Measurements from ENCODE around the gene TFE3.
A peak's percentile ranks its signal among the peaks of the same experiment; 100 is the strongest.

Gene TFE3

GRCh38 chrX:49059681-49060085 lies 16.5 kb upstream of the TFE3 start:
- no peak for DNase-seq

DNA sequence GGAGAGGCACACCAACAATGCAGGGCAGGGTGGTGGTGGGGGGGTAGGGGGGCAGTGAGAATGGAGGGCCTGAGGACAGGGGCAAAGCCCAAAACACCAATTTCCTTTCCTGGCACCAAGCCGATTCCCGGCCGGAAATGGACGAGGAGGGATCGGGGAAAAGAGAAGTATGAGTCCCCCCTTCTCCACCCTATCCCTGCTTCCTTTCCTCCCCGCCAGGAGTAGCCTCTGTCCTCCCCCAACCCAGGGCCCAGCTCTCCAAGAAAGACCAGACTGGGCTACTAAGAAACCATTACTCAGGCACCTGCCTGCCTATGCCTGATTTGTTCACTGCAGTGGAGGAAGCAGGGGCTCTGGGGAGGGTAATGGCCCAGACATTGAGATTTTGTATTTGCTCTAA lies 16.0 kb upstream of the TFE3 start:
- DNase-seq, result no peak

DNA sequence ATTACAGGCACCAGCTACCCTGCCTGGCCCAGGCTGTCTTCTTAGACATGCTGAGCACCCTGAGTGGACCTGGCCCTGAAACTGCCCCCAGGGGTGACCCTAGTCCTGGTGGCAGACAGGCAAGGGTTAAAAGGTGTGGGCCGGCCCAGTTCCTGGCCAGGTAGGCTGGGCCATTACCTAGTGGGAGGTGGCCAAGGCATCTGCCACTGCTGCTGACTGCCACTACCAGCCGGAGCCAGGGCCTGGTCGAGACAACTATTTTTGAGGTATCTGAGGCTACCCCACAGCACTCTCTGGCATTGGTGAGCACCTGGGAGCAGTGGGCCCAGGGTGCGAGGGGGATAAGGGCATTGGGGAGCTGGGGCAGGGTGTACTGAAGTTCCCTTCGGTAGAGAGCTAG lies 15.6 kb upstream of the TFE3 start, which contains the start of gene CCDC120:
Gene CCDC120, plus strand, starts transcription at position 206 of the 400 bp plus-strand sequence. CDS start 3,043 bp downstream, outside the sequence.
- DNase-seq, result no peak

GRCh38 chrX:49054073-49054762 lies 11.1 kb upstream of the TFE3 start:
- DNase-seq, result no peak

GRCh38 chrX:49053223-49054072 lies 10.3 kb upstream of the TFE3 start:
- peak; percentile 71 to 80 for DNase-seq

- no peak for DNase-seq
Measured at GRCh38 chrX:49043987-49044281, 777 bp upstream of the TFE3 start.

- no peak for DNase-seq
Measured at GRCh38 chrX:49042581-49043219, 457 bp downstream of the TFE3 start.

DNA sequence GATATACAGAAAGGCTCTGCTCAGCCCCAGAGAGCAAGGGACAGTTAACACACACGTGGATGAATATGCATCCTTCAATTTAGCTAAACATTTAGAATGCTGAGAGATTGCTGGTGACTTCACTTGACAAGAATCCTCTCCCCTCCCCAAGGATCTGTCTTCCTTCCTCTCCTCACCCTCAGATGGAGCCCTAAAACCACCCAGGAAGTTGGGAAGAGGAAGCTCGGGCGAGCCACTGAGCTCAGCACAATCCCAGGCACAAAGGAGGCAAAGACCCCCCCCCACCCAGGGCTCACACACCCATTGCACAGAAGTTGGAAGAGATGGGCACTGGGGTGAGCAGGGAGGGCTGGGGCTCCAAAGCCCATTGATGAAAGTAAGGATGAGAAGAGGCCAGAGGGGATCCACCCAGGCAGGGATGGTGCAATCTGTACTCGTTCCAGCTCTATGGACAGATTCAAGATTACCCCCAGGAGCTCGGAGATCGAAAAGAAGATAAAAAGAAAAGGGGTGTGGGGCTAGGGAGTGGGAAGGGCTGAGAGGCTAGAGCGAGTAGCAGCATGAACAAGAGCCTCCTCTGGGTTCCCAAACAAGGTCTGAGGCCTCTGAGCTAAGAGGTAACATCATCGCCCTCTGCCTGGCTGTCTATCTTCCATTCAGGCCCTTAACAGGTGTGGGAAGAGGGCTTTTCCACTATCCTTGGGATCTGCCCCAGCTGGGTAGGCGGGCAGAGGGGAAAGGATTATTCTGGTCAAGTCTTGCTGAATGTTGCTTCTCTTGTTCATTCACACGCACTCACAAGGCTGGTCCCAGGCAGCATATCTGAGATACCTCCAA lies 1.2 kb downstream of the TFE3 start:
- peak in 1 of 2 donors; percentile 22 for DNase-seq

DNA sequence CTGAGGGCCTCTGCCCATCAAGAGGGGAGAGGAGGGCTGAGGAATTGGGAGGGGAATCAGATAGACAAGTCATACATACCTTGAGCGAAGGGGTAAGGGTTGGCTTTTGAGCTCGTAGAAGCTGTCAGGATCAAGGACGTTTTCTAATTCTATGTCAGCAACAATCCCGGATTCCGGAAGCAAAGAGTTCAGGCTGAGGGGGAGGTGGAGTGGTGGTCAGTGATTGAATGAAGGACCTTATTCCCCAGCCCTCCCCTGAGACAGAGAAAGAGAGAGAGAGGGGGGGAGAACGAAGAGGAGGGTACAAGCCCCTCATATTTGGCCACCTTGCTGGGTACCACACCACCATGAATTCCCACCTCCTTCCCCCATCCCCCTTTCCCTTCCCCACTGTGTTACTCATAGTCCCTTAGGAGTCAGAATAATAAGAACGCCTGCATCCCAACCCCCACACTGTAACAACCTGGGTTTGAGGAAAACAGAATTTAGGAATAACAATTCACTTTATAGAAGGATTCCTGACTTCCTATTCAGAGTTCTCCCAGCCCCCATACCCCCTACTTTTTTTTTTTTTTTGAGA lies 2.7 kb downstream of the TFE3 start:
- no peak for DNase-seq

DNA sequence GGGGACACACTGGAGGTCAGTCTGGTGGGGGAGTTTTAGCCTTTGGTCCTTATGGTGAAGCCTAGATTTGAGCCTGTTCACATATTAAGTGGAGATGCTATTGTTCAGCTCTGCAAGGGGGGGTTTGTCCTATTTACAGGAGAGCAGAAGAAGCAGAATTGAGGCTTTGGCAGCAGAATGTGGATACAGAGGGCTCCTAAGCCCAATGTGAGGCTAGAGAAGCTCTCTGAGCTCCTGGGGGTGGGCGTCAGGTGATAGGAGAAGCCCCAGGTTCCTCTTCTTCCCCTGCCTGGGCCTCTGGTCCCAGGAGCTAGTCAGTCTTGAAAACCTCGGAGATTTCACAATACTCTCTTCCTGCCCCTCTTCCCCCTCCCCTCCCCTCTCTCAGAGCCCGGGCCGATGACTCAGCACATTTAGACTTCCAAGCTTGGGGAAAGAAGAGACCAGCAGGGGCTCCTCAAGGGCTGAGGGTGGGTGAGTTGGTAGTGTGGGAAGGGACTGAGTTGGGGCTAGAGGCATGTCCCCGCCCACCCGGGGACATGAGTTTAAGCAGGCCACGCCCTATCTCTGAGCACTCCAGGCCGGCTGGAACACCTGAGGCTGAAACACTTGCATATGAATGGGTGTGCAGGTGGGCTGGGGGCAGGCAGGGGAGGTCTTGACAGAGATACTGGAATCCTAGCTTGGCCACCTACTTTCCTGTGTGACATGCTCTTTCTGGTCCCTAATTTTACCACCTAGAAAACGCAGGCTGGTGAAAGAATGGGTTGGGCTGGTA lies 3.4 kb downstream of the TFE3 start:
- DNase-seq, result peak; percentile 58 to 60

GRCh38 chrX:49037883-49038475 lies 5.2 kb downstream of the TFE3 start:
- DNase-seq, result no peak

DNA sequence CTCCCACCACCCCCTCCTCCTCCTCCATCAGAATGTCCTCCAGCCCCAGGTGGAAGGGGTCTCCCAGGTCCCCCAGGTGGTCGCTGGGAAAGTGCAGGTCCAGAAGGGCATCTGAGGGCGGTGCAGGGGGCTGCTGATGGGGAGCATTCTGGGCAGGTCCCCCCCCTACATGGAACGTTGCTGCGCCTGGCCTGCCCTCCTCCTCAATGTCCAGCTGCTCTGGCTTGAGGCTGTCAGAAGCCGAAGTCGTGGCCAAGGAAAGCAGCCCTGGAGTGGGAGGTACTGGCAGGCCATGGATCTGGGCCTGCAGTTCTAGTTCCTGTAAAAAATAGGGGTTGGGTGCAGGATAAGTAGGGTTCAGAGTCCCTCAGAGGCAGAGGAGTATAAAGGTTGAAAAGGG lies 12.9 kb downstream of the TFE3 start:
- DNase-seq, result no peak

DNA sequence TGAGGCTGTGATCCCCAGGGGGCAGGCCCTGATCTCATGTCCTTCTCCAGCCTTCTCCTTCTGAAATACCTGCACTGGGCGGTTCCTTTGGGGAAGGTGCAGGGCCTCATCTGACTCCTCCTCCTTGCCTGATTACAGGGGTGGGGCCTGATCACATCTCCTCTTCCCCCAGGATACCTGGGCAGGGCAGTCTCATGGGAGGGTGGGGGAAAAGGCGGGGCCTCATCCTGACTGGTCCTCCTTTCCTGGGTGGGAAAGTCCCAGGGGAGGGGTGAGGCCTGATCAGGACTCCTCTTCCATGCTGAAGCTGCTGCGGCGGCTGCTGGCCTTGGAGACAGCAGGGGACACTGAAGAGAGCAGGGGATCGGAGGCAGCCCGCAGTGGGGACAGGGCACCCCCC lies 13.3 kb downstream of the TFE3 start:
- no peak for DNase-seq

GRCh38 chrX:49019599-49020249 lies 23.4 kb downstream of the TFE3 start:
- DNase-seq, result no peak

DNA sequence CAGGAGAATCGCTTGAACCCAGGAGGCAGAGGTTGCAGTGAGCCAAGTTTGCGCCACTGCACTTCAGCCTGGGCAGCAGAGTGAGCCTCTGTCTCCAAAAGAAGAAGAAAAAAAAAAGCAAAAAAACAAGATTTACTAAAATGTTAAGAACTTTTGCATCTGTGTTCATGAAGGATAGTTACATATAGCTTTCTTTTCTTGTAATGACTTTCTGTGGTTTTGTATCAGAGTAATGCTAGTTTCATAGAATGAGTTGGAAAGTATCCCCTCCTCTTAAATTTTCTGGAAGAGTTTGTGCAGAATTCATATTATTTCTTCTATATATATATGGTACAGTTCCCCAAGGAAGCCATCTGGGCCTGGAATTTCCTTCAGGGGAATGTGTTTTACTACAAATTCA lies 24.1 kb downstream of the TFE3 start:
- DNase-seq, result no peak

- no peak for DNase-seq
Measured at GRCh38 chrX:49003696-49004095, 39.5 kb downstream of the TFE3 start.

GRCh38 chrX:49002091-49002935 lies 40.8 kb downstream of the TFE3 start, which contains the start of gene GRIPAP1:
GRIPAP1 (minus strand) TSS chrX:49002264; CDS start chrX:49002229, 35 bp downstream.
- DNase-seq, result peak; percentile 89 to 91

DNA sequence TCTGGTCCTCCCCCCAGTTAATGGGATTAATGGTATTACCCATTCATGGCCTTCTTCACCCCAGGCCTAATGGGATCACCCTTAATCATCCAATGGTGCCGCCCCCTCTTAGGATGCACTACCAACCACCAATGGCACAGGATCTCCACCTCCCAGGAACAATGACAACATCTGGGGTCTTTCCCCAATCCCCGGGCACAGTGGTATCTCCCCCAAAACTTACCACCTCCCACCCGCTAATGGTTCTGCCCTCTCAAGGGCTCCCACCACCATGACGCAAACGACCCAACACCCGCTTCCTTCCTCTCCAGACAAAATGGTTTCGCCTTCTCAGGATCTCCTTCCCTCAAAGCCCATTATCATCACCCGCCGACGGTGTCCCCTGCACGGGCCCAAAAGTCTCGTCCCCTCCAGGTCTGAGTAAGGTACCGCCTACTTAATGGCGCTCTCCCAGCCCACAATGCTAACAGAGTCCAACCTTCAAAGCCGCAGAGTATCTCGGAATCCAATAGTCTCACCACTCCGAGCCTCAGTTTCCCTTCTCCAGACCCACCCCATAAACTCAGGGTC lies 41.6 kb downstream of the TFE3 start:
- DNase-seq, result peak; percentile 74 to 79

DNA sequence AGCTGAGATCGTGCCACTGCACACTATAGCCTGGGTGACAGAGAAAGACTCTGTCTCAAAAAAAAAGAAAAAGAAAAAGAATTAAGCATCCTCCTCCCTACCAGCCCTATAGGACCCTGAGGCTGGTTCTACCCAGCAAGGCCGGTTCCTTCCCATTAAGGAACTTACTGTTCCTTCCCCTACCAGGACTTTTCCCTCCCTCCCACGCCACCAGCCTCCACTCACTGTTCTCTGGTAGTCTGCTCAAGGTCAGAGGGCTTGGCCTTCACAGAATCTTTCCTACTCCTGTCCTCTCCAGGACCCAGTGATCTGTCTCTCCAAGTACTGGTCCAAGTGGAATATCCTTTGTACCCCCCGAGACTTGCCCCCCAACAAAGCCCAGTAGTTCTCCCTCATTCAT lies 42.5 kb downstream of the TFE3 start:
- DNase-seq, result no peak
